GM21723 (cell line): ENCODE measurements around the gene ZNF32.
"Not testable (repeated sequence)": the region's sequence is repeated elsewhere in the genome, so short reads cannot be mapped to it uniquely, and the experiment has no call there.

ENCODE experiments used
- ATAC-seq: cut with Tn5 transposase; IDR thresholded peaks from one replicate; pipeline ENCODE4 v1.9.1; 2021; ENCODE audit warnings: mild to moderate bottlenecking, moderate library complexity; ENCODE audit not compliant: unreplicated experiment

The ZNF32 gene

DNA sequence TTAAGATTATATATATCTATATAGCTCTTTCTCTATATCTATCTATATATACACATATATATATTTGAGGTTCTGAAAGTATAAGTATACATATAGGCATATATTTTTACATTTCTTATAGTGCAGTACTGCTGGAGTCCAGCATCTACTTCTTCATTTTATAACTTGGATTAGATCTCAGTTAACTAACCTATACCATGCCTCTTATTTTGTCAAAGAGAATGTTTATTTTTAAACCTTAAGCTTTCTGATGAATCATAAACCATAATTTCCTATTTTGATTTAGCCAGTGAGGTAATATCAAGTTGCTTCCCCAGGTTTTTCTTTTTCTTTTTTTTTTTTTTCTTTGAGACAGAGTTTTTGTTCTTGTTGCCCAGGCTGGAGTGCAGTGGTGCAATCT, 8.1 kb downstream of the ZNF32 start:
- ATAC-seq = no peak

DNA sequence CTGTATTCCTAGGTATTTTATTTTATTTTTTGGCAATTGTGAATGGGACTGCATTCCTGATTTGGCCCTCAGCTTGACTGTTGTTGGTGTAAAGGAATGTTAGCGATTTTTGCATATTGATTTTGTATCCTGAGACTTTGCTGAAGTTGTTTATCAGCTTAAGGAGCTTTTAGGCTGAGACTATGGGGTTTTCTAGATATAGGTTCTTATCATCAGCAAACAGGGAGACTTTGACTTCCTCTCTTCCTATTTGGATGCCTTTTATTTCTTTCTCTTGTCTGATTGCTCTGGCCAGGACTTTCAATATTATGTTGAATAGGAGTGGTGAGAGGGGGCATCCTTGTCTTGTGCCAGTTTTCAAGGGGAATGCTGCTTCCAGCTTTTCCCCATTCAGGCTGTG, 12.9 kb downstream of the ZNF32 start:
- ATAC-seq = not testable (repeated sequence)

DNA sequence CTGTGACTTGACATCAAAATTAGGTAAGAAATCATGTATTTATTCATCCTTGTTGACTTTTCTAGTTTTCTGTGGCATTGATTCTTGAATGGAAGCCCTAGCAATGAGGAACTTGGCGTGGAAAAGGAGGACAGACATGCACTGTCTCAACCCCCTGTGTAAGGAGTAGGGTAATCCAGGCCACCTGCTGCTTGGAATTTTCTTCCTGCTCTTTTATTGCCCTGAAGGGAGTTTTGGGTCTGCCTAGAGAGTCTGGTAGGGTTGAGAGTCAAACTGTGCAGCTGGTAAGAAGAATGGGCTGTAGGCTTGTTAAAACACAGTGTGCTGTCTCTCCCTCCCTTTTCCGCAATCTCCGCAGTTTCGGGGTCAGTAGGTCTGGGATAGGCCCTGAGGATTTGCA, 19.7 kb downstream of the ZNF32 start:
- no peak for ATAC-seq

DNA sequence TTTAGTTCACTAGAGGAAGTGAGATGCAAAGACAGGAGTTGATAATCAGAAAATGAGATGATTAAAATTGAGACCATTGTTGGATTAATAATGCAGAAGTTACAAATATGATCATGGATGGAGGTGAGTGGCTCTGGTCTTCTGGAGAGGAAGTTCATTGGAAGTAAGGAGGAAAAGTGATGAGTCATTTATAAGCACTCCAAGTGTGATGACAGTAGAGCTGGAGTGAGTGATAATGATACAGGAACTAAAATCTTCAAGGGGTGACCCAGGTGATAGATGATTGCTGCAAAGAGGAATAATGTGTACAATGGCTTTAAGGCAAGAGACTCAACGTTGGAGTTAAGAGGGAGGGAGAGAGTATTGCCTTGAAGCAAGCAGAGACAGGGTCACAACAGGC, 20.7 kb downstream of the ZNF32 start:
- no peak for ATAC-seq

DNA sequence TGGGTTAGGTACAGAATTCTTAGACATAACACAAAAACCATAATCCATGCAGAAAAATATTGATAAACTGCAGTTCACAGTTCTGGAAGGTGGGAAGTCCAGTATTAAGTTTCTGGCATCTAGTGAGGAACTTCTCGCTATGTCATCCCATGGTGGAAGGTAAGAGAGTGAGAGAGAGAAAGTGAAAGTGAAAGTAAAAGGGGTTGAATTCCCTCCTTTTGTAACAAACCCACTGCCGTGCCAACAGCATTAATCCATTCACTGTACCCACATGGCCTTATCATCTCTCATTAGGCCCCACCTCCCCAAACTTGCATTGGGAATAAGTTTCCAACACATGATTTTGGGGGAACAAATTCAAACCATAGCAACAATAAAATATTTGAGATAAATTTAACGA, 25.3 kb downstream of the ZNF32 start:
- ATAC-seq = no peak

DNA sequence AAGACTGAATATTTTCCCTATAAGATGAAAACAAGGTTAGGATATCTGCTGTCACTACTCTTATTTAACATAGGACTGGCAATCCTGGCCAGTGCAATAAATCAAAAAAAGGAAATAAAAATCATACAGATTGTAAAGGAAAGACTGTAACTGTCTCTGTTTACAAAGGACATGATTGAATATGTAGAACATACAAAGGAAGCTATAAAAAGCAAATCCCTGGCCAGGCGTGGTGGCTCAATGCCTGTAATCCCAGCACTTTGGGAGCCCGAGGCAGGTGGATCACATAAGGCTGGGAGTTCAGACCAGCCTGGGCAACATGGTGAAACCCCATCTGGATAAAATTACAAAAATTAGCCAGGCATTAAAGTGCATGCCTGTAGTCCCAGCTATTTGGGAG, 26.6 kb downstream of the ZNF32 start:
- no peak for ATAC-seq

DNA sequence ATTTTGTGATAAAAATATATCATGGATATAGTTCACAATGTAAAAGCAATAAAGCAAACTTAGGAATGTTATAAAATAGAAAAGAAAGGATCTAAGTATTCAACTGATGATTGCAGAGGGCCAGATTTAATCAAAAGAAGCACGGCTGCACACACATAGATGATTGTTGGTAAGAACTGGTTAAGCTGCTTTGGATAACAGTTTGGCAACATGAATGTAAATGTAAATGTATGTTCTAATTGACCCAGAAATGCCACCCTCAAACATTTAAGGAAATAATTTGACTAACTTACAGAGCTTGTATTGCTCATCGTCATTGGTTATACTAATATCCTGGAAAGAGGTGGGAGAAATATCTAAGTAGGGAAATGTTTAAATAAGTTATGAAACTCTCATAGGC, 29.3 kb downstream of the ZNF32 start:
- ATAC-seq = no peak

DNA sequence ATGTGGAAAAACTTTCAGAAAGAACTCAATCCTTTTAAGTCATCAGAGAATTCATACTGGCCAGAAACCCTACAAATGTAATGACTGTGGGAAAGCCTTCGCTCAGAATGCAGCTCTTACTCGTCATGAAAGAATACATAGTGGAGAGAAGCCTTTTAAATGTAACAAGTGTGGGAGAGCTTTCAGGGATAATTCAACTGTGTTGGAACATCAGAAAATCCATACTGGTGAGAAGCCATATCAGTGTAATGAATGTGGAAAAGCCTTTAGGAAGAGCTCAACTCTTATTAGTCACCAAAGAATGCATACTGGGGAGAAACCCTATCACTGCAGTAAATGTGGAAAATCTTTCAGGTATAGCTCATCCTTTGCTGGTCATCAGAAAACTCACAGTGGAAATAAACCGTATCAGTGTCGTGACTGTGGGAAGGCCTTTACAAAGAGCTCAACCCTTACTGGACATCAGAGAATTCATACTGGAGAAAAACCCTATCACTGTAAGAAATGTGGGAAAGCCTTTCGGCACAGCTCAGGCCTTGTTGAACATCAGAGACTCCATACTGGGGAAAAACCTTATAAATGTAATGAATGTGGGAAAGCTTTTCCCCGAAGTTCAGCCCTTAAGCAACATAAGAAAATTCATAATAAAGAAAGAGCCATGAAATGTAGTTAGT, 31.8 kb downstream of the ZNF32 start:
- no peak for ATAC-seq

DNA sequence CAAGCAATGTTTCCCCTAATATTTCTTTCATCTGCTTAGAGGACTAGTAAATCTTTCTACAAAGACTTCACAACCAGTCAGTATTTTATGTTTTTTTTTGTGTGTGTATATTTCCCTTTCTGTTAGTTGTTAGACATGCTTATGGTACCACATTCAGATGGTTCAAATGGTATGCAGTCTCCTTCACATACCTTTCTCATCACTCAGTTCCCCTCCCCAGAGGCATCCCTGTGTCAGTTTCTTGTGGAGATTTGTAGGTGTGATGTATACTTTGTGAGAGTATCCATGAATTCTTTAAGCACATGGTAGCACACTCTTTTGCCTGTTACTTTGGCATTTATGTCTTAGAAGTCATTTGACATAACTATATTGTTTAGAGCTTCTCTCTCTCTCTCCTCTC, 38.0 kb downstream of the ZNF32 start:
- no peak for ATAC-seq

DNA sequence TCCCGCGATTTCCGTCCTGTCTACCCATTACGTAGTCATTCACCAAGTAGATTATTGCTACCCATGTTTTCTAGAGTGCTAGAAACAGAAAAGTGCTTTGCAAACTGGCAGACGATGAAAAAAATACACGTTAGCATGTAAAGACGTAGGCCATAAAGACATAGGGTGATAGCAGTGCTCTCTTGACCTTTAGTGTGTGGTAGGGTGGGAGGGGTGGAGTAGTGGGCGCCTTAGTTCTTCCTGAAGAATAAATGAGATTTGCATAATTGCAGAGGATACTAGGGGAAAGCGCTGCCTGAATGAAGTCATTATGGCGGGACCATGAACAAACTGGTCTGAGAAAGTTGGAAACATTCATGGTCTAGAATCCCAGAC, 41.5 kb downstream of the ZNF32 start:
- no peak for ATAC-seq

DNA sequence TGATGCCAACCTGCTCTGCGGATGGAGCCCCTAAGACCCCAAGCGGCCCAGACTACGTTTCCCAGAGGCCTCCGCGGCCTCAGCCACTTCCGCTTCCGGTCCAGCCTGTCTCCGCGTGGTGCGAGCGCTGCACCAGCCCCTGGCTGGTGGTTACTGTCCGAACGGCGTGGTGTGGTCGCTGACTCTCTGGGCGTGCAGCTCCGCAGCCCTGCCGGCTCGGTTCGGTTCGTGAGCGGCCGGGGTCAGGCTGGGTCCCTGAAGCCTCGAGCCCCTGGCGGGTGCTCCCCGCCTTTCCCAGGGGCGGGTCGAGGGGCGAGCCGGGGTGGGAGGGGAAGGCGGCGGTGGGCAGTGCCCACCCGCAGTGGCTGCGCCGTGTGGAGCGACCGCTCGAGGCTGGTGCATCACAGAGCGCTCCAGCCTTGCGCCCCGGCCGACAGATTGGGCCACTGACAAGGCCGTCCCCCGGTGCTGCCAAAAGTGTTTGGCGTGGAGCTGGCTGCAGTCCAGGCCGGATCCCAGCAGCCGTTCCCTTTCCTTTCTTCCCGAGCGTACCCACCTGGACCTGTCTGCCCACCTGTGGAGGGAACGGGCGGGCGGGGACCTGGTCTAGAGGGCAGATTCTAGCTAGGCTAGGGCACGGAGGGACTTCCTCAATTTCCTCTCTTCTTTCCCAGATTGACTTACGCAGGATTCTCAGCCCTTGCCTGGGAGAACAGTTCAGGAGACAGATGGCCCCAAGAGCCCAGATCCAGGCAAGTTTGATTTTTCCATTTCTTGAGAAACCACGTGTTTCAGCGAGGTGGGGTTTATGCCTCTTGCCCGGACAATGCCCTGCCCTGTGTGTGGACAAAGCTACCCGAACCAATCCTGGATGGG, 42.1 kb downstream of the ZNF32 start, which contains the start of gene ZNF485:
Gene ZNF485, plus strand, starts transcription at position 116 of the 876 bp plus-strand sequence. Its CDS starts 613 bp downstream, at position 729.
- ATAC-seq = peak; percentile 99

DNA sequence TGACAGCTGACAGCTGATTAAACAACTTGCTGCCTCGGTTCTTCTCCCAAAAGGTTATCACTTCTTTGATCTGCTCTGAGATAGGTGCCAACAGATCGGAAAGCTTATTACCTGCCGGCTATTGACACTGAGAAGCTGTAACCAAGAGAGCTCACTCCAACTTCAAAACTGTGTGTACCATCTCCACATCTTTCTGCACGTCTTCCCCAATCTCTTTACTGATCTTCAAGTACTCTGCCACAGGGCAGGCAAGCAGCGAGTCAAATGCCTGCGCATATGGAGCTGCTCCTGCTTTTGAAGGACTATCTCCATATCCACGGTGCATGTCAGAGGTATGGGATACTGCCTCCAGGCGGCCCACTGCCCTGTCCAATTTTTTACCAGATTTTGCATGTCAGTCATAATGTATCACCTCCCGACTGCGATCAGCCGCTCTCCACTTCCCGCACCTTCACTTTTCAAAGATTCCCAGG, 42.8 kb downstream of the ZNF32 start:
- peak; percentile 22 for ATAC-seq

DNA sequence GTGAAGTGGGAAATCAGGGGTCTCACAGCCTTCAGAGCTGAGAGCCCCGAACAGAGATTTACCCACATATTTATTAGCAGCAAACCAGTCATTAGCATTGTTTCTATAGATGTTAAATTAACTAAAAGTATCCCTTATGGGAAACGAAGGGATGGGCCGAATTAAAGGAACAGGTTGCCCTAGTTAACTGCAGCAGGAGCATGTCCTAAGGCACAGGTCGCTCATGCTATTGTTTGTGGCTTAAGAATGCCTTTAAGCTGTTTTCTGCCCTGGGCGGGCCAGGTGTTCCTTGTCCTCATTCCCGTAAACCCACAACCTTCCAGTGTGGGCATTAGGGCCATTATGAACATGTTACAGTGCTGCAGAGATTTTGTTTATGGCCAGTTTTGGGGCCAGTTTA, 47.1 kb downstream of the ZNF32 start:
- not testable (repeated sequence) for ATAC-seq

DNA sequence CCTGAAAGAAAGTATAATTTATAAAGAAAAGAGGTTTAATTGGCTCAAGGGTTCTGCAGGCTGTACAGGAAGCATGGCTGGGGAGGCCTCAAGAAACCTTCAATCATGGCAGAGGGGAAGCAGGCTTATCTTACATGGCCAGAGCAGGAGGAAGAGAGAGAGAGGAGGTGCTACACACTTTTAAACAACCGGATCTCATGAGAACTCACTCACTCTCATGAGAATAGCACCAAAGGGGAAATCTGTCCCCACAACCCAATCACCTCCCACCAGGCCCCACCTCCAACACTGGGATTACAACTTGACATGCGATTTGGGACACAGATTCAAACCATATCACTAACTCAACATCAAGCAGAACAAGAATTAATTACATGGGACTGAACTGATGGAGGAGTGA, 49.3 kb downstream of the ZNF32 start:
- ATAC-seq = no peak

DNA sequence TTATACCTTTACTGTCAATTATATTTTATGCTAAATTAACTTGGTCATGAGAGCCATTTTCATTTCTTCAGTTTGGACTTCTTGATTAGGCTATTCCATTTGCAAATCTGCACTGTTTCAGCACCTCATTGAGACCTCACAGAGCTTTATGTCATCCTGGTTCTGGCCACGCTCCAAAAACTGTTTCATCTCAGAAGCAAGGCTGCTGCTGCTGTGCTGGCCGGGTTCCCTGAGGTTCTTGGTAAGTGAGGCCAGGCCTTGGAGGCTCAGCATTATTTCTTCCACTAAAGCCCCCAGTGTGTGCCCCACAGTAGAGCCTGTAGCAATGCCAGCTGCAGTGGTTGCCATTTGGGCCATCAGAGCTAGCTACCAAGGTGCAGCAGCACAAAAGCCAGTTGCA, 50.2 kb downstream of the ZNF32 start:
- ATAC-seq = no peak

DNA sequence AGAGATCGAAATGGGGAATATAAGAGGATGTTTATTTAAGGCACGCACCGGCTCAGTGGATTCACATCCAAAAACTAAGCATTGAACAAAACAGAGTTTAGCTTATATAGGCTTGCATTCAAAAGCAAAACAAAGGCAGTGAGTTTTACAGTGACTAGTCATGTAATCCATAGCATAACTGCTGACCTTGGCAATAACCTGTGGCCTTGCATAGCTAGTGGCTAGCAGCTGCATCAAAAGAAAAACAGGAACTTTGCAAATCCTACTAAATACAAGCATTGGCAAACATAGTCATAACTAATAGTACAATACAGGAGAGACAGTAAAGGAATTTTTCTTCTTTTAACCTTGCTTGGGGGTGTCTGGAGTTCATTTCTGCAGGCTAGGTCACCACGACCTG, 52.1 kb downstream of the ZNF32 start:
- no peak for ATAC-seq

DNA sequence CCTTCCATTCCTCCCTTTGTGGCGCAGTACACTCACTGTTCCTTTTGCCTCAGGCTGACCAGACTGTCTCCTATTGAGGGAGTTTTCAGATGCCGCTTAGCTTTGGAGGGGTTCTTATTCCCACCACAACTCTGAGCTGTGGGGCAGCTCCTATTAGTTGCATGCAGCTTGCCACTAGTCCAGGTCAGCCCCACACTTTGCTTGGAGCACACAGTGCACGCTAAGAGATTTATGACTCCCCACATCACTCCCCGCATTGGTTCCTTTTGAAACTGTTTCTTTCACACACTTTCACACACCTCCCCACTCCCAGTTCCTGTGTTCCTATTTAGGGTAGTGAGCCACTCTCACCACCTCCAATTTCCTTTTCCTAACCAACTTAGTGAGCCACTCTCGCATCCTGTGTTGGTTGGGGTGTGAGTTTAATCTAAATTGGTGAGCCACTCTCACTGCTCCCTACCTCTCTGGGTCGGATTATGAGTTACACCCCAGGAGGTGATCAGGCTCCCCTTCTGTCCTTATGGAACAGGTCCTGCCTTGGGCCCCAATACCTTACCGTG, 52.9 kb downstream of the ZNF32 start:
- peak; percentile 60 for ATAC-seq

DNA sequence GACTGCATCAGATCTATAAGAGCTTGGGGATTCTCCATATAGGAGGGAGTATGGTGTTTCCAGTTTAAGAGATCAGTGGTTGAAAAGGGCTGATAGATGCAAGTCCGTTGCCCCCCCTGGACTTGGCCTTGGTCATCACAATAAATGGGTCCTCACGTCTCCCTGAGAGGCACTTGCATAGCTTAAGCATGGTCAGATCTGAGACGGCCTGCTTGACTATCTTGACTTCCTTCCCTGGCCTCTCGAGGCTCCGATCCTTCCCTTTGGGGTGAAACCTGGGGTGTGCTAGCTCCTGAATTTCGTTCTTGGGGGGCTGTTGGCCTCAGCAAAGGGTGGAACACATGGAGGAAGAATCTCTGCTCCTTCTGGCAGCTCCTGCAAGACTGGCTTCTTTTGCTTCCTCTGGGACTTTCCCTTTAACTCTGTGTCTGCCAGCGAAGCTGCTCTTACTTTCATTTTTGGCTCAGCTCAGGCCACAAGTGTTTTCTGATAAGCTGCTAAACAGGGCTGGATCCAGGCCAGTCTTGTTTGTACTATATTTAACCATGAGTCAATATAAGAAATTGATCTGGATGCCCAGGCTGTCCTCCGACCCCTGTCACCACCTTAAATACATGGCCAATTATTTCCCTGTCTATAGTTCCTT, 53.6 kb downstream of the ZNF32 start:
- peak; percentile 94 for ATAC-seq
